GM21360 (cell line): ENCODE measurements around the gene ITGA5.
A peak's percentile ranks its signal among the peaks of the same experiment; 100 is the strongest.

Experiments used
- ATAC-seq: cut with Tn5 transposase; IDR thresholded peaks from one replicate; pipeline ENCODE4 v1.9.1; 2021; ENCODE audit warnings: mild to moderate bottlenecking, moderate library complexity; ENCODE audit not compliant: unreplicated experiment

The ITGA5 gene

GRCh38 chr12:54390668-54391551 is 28.2 kb downstream of the ITGA5 start:
- ATAC-seq: no peak

GRCh38 chr12:54390176-54390667 is 28.8 kb downstream of the ITGA5 start:
- no peak for ATAC-seq

- no peak for ATAC-seq
Observed at GRCh38 chr12:54389607-54390175, 29.4 kb downstream of the ITGA5 start.

- ATAC-seq: no peak
Observed at GRCh38 chr12:54389134-54389508, 29.9 kb downstream of the ITGA5 start.

GRCh38 chr12:54388237-54389133 is 30.6 kb downstream of the ITGA5 start:
- ATAC-seq: no peak

GRCh38 chr12:54387114-54387467 is 32.0 kb downstream of the ITGA5 start:
- no peak for ATAC-seq

GRCh38 chr12:54386403-54387113 is 32.5 kb downstream of the ITGA5 start:
- ATAC-seq: no peak

GRCh38 chr12:54385251-54385914 is 33.7 kb downstream of the ITGA5 start:
- ATAC-seq: no peak

- ATAC-seq: peak; percentile 50
Observed at GRCh38 chr12:54384591-54385041, 34.5 kb downstream of the ITGA5 start, which contains the start of gene ZNF385A. Gene ZNF385A (minus strand): TSS chr12:54384733. CDS start chr12:54384514, 219 bp downstream.

GRCh38 chr12:54383041-54383609 is 35.9 kb downstream of the ITGA5 start:
- ATAC-seq: no peak

- no peak for ATAC-seq
Observed at GRCh38 chr12:54381136-54381535, 37.9 kb downstream of the ITGA5 start.

GRCh38 chr12:54379398-54380201 is 39.5 kb downstream of the ITGA5 start:
- ATAC-seq: peak; percentile 67

GRCh38 chr12:54378796-54379397 is 40.2 kb downstream of the ITGA5 start:
- ATAC-seq: no peak

- no peak for ATAC-seq
Observed at GRCh38 chr12:54377797-54378515, 41.1 kb downstream of the ITGA5 start.

GRCh38 chr12:54377007-54377406 is 42.1 kb downstream of the ITGA5 start:
- ATAC-seq: no peak

- ATAC-seq: no peak
Observed at GRCh38 chr12:54376596-54376995, 42.5 kb downstream of the ITGA5 start.

GRCh38 chr12:54375259-54375579 is 43.8 kb downstream of the ITGA5 start:
- ATAC-seq: no peak
